Neutrophil (primary cell): Measurements from ENCODE around the gene AIFM3.
A peak's percentile ranks its signal among the peaks of the same experiment; 100 is the strongest.

Experiments used
- H3K27ac ChIP-seq: fragments of 200-600 bp; sonication (generic); 2 replicates; pipeline ENCODE4 v1.5.1; 2016; ENCODE audit warnings: mild to moderate bottlenecking, moderate library complexity
- H3K27me3 ChIP-seq: fragments of 200-600 bp; sonication (generic); 2 replicates; pipeline ENCODE4 v1.6.0; 2016; ENCODE audit warnings: mild to moderate bottlenecking
- H3K36me3 ChIP-seq: fragments of 200-600 bp; sonication (generic); 2 replicates; pipeline ENCODE4 v1.5.1; 2017
- H3K4me1 ChIP-seq, 2 experiments: fragments of 200-600 bp in 1 of 2; sonication (generic) in 1 of 2; 1 replicate in 1 of 2; 2 replicates in 1 of 2; pipeline versions ENCODE4 v1.5.1 to v1.6.1; 2013 to 2016; ENCODE audit warnings: low read depth in 1 of 2, low read length in 1 of 2, mild to moderate bottlenecking in 1 of 2, moderate library complexity in 1 of 2; ENCODE audit not compliant: control insufficient read depth in 1 of 2, insufficient read depth in 1 of 2
- H3K4me3 ChIP-seq, 2 experiments: fragments of 200-600 bp in 1 of 2; sonication (generic) in 1 of 2; 1 replicate in 1 of 2; 2 replicates in 1 of 2; pipeline ENCODE4 v1.5.1; 2013 to 2016; ENCODE audit warnings: low read depth in 1 of 2, low read length in 1 of 2, mild to moderate bottlenecking in 1 of 2, moderate library complexity in 1 of 2
- H3K9me3 ChIP-seq: fragments of 200-600 bp; sonication (generic); 2 replicates; pipeline ENCODE4 v1.5.1; 2016
- TF ChIP-seq, protein P1 (sequence below): fragments of 200-600 bp; sonication (generic); IDR thresholded peaks from 2 replicates; pipeline ENCODE4 v1.5.1; 2016; ENCODE audit warnings: antibody characterized with exemption

Gene AIFM3

DNA sequence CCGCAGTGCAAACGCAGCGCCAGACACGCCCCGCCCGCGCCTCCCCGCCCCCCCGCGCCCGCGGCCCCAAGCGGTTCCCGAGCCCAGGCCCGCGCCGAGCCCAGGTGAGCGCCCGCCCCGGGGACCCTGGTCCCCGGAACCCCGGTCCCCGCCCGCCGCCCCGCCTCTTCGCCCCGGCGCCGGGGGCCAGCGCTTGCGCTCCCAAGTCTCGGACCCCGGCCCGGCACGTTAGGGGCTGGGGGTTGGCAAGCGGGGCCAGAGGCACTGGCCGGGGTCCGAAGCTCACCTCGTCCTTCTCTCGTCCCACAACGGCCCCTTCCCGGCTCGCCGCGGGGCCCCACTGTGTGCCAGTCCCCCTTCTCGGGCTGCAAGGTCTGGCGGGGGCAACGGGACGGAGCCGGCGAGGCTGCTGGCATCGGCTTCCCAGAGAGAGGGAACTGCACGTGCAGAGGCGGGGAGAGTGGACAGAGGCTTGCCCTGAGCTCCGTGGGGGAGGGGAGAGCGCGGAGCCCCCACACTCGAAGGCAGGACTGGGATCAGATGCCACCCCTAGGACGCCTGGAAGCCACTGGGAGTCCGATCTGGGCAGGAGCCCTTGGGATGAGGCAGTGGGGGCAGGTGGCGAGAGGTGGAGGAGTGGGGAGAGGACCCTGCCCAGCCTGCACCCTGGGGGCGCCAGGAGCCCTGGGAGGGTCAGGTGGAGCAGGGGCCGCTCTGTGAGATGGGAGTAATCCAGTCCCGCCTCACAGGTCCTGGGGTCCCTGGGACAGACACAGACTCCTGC, 1.8 kb upstream of the AIFM3 start:
- H3K4me3 ChIP-seq, result peak overlapping the region in 1 of 2 experiments; percentile 35

DNA sequence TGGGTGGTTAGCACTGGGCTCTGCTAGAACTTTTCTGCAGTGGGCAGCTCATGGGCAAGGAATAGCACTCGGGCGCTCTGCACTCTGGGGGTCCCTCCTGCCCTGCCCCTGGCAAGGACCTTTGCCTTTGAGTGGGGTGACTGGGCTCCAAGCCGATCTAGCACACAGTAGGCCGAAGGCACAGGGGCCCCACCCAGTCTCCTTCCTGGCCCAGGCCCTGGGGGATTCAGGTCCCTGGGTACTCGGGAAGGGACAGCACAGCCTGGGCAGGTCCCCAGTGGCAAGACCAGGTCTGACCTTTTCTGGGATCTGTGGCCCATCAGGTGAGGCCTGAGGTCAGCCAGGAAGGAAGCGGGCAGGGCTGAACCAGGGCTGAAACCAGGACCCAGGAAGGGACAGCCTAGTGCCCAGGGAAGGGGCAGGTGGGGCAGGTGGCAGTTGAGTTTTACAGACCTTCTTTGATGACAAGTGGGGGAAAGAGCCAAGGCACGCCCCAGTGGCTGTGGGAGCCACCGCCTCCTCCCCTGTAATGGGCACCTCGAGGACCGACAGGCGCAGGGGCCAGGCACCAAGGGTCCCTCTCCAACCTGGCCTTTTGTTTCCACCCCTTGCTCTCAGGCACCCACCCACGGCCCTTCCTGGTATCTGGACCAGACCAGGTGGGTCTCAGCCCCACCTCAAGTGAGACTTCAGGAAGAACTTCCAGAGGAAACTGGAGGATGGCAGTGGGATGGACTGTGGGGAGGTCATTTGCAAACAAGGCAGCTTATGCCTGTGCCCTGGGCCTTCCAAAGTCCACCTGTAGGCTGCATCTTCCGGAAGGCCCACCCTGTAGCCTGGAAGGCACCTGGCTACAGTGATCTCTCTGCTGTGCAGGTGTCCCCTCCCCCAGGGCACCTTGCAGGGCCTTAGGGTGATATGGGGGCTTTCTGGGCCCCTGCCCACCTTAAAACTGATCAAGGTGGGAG, 883 bp upstream of the AIFM3 start:
- Histone ChIP-seq H3K27ac (no peak overlapping the region), H3K36me3 (no peaks in the 10 kb centered on the region), H3K9me3 (no peaks in the 10 kb centered on the region), H3K4me3 (no peak overlapping the region), H3K4me1 (peaks cover 6 to 18% of the 10 kb centered on the region in 2 experiments), H3K27me3 (peaks cover 37% of the 10 kb centered on the region)
- TF ChIP-seq, protein P1, sequence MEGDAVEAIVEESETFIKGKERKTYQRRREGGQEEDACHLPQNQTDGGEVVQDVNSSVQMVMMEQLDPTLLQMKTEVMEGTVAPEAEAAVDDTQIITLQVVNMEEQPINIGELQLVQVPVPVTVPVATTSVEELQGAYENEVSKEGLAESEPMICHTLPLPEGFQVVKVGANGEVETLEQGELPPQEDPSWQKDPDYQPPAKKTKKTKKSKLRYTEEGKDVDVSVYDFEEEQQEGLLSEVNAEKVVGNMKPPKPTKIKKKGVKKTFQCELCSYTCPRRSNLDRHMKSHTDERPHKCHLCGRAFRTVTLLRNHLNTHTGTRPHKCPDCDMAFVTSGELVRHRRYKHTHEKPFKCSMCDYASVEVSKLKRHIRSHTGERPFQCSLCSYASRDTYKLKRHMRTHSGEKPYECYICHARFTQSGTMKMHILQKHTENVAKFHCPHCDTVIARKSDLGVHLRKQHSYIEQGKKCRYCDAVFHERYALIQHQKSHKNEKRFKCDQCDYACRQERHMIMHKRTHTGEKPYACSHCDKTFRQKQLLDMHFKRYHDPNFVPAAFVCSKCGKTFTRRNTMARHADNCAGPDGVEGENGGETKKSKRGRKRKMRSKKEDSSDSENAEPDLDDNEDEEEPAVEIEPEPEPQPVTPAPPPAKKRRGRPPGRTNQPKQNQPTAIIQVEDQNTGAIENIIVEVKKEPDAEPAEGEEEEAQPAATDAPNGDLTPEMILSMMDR, result no peak

More for the DNA sequence above, 1.8 kb upstream of the AIFM3 start:
- Histone ChIP-seq H3K4me1 (peaks cover 6 to 18% of the 10 kb centered on the region in 2 experiments), H3K36me3 (no peaks in the 10 kb centered on the region), H3K27ac (no peak overlapping the region), H3K27me3 (peaks cover 37% of the 10 kb centered on the region), H3K9me3 (no peaks in the 10 kb centered on the region)
- TF ChIP-seq, protein P1, result no peak

DNA sequence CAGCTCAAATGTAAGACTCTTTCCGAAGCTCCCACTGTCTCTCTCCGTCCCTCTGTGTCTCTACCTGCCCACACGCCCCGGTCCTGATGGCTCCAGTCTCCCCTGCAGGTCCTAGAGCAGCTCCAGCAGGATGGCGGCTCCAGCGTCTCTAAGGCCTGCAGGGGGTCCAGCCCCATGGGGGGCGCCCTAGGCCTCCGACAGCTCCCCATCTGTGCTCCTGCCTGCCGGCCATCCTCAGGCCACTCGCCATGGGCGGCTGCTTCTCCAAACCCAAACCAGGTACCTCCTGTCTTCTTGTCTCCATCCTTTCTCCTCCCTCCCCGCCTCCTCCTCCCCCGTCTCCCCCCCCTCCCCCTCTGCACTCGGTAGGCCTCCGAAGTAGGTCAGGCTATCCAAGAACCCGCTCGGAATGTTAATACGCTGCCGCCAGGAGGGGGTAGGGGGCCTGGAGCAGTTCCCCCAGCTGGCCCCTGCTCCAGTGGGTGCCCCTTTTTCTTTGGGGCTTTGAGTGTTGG, 699 bp downstream of the AIFM3 start:
- TF ChIP-seq, protein P1, result no peak
- H3K4me3 ChIP-seq, result no peak overlapping the region
- H3K27ac ChIP-seq, result no peak overlapping the region
- no peaks in the 10 kb centered on the region for H3K9me3 ChIP-seq
- H3K27me3 ChIP-seq, result peaks cover 37% of the 10 kb centered on the region
- no peaks in the 10 kb centered on the region for H3K36me3 ChIP-seq
- H3K4me1 ChIP-seq, result peaks cover 6 to 14% of the 10 kb centered on the region in 2 experiments

DNA sequence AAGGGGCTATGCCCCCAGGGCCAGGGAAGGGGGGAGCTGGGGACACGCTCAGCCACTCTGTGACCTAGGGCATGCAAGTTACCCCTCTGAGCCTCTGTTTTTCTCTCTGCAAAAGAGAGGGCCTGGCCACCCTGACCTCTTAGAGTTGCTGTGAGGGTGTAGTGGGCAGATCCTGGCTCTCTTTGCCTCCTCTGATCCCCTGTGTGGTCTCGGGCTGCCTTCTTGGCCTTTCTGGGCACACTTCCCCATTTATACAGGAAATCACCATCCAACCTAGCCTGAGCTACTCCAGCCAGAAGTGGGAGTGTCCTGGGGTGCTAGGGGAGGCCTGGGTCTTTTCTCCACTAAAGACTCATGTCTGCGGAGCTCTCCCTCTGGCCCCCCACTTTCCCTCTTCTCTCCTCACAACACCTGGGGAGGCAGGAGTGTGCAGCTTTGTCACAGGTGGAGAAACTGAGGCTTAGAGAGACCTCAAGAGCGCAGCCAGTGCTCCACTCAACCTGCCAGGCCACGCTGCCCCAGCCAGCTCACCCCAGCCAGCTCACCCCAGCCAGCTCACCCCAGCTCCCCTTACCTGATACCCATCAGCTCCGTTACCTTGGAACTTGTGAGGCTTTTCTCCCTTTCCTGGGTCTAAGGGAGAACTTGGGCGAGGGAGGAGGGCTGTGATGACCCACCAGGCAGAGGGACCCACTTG, 1.4 kb downstream of the AIFM3 start:
- H3K4me3 ChIP-seq, result no peak overlapping the region
- no peaks in the 10 kb centered on the region for H3K9me3 ChIP-seq
- no peaks in the 10 kb centered on the region for H3K36me3 ChIP-seq
- H3K27me3 ChIP-seq, result peaks cover 32% of the 10 kb centered on the region
- TF ChIP-seq, protein P1, result no peak
- peaks cover 6 to 14% of the 10 kb centered on the region in 2 experiments for H3K4me1 ChIP-seq
- no peak overlapping the region for H3K27ac ChIP-seq
